NCI-H2227 treated with DMSO at 0.1 percent for 48 hours (cell line): ENCODE data around the gene KLHL18.
"Not testable (repeated sequence)": the region's sequence is repeated elsewhere in the genome, so short reads cannot be mapped to it uniquely, and the experiment has no call there.

ENCODE experiments used
- DNase-seq: peaks from one replicate; lab custom pipeline; 2025; lab: John Stamatoyannopoulos, UW

KLHL18 gene

GRCh38 chr3:47365213-47366153 is 82.7 kb downstream of the KLHL18 start:
- no peak for DNase-seq

DNA sequence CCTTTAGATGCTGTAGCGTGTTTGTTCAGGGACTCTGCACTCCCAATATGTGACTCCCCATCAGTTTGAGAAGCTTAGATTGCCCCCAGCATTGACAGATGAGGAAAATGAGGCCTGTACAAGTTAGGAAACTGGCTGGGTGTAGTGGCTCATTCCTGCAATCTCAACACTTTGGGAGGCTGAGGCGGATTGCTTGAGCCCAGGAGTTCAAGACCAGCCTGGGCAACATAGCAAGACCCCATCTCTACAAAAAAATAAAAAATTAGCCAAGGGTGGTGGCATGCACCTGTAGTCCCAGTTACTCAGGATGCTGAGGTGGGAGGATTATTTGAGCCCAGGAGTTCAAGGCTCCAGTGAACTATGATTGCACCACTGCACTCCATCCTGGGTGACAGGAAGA is 84.1 kb downstream of the KLHL18 start:
- DNase-seq, result no peak

DNA sequence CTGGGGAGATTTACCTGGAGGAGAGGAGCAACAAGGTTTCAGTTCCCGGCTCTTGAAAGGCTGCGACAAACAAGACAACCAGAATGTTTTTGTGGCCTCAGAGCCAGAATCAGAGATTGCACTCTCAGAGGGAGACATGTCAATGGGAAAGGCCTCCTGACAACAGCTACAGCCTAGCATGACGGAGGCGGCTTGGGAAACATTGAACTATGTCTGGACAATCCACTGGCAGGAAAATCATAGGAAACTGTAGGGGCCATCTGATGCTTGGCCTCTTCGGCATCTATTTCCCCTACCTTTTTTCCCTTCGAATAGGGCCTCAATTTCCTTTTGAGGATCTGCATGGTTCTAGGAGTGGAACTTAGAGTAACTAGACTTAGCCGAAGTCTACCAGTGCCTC is 84.9 kb downstream of the KLHL18 start:
- DNase-seq, result no peak

DNA sequence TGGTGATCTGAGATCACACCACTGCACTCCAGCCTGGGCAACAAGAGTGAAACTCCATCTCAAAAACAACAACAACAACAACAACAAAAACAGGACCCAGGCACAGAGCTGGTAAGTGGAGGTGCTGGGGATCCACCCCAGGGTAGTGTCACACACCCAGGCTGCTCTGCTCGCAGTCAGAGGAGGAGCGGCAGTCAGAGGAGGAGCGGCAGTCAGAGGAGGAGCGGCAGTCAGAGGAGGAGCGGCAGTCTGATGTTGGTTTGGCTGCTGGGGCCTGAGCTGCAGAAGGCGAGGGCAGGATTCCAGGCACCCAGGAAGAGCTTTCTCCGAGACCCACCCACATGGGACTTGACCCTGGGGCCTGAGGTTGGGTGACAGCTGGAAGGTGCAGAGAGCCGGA is 87.3 kb downstream of the KLHL18 start:
- not testable (repeated sequence) for DNase-seq

GRCh38 chr3:47370887-47371697 is 88.3 kb downstream of the KLHL18 start:
- no peak for DNase-seq

- no peak for DNase-seq
These were observed 91.8 kb downstream of the KLHL18 start for GRCh38 chr3:47374587-47374986.

DNA sequence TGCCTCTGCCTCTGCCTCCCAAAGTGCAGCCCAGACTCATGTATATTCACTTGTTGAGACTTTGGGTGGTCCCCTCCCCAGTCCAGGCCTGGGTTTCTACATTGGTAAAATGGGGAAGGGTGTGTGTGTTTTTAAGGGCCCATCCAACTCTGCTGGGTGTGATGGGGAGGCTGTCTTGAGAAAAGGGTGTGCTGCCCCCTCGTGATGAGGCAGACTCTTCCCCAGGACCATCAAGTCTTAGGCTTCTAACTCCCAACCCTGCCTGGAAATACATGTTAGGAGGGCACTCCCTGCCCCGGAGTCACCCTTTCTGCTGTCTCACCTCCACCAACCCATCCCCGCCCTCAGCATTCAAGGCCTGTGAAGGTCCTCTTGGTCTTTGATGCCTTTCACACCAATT is 93.6 kb downstream of the KLHL18 start:
- no peak for DNase-seq

DNA sequence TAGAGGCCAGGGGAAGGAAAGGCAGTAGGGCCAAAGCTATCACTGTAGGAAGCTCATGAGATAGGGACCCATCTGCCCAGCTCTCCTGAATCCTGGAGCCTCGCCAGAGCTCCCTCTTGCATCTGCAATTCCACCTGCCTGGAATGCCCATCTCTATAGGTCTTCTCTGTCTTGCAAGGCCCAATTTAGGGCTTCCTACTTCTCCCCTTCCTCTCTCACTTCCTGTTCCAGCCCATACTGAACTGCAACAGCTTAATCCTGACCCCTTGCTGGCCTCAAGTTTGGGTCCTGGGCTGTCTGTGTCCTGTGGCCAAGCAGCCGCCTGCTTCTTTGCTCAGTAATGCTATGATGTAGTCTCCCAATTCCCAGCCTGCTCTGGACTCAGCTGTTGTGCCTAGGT is 94.4 kb downstream of the KLHL18 start:
- no peak for DNase-seq

DNA sequence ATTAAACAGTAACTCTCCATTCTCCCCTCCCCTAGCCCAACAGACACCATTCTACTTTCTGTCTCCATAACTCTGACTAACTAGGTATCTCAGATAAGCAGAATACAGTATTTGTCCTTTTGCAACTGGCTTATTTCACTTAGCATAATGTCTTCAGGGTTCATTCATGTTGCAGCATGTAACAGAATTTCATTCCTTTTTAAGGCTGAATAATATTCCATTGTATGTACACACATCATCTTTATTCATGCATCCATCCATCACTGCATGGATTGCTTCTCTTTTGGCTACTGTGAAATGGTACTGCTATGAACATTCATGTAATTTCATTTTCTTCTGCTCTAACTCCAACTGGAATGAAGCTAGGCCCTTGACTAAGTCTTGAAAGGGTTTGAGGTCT is 96.1 kb downstream of the KLHL18 start:
- no peak for DNase-seq

- no peak for DNase-seq
These were observed 96.7 kb downstream of the KLHL18 start for GRCh38 chr3:47379411-47379899.

GRCh38 chr3:47380026-47380600 is 97.4 kb downstream of the KLHL18 start:
- no peak for DNase-seq

DNA sequence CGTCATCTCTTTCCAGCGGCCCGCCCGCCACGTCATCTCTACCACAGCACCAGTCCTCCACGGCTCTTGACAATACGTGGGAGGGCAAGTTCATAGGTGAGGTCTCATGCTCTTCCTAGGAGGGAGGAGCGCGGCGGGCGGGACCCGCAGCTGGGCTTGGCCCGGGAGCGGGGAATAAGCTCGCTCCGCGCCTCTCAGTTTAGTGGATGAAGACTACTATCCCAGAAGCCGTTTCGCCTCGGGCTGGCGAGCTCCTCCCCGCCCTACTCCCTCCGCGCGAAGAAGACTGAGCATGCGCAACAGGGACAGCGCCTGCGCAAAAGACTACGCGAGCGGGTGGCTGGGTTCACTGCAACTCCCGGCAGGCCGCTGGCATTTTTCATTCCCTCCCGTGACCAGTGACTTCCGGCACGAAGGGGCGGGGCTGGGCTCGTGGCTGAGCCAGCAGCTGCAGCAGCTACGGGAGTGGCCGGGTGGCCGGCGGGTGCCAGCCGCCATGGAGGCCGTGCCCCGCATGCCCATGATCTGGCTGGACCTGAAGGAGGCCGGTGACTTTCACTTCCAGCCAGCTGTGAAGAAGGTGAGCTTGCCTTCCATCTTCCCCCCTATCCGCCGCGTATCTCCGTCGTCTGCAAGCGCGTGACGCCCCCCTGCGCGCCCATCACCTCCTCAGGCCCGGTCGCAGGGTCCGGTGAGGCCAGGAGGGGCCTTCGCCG is 98.0 kb downstream of the KLHL18 start, which contains the start of gene PTPN23:
PTPN23 (plus strand) TSS at position 421 of the 716 bp plus-strand sequence; CDS start at position 497, 76 bp downstream.
- DNase-seq, result peak; percentile 97

DNA sequence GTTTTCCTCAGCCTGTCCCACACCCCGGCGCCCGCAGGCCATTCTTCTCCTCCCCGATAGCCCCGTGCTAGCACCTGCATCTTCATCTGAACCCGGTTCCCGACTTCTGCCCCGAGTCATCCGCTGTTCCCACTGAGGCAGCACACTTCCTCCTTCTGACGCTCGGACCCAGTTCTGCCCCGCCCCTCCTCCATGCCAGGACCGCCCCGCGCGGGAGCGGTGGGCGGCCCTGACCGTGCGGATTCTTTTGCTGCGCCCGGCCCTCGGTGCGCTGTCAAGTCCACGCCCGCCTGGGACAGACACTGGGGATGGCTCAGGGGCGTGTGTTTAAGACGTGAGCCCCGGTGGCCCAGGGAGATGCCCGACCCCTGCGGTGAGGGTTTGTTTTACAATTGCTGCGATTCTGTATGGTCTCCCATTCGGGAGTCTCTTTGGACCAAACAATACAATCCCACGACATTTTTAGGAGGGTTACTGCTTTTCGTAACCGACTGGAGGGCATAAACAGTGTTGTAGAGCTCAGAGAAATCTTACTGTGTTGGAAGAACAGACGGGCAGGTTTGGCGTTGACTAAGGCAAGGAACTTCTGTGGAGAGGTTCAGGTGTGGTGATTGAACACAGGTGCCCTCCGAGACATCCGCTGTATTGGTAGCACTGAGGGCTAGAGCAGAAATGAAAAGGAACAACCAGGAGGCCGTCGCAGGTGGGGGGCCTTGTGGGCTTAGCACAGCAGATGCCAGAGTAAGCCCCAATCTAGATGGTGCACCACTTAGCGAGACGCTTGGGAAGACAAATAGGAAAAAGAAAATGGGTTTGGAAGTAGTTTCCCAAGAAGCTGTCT is 98.8 kb downstream of the KLHL18 start:
- DNase-seq, result peak; percentile 71

GRCh38 chr3:47384425-47384824 is 101.7 kb downstream of the KLHL18 start:
- DNase-seq, result no peak

GRCh38 chr3:47385007-47385406 is 102.3 kb downstream of the KLHL18 start:
- DNase-seq, result no peak

GRCh38 chr3:47385796-47386195 is 103.1 kb downstream of the KLHL18 start:
- no peak for DNase-seq

DNA sequence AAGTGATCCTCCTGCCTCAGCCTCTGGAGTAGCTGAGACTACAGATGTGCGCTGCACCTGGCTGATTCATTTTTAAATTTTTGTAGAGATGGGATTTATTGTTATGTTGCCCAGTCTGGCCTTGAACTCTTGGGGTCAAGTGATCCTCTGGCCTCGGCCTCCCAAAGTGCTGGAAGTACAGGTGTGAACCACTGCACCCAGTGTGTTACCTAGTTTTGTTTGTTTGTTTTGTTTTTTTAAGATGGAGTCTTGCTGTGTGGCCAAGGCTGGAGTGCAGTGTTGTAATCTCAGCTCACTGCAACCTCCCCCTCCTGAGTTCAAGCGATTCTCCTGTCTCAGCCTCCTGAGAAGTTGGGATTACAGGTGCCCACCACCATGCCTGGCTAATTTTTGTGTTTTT is 110.2 kb downstream of the KLHL18 start:
- no peak for DNase-seq

DNA sequence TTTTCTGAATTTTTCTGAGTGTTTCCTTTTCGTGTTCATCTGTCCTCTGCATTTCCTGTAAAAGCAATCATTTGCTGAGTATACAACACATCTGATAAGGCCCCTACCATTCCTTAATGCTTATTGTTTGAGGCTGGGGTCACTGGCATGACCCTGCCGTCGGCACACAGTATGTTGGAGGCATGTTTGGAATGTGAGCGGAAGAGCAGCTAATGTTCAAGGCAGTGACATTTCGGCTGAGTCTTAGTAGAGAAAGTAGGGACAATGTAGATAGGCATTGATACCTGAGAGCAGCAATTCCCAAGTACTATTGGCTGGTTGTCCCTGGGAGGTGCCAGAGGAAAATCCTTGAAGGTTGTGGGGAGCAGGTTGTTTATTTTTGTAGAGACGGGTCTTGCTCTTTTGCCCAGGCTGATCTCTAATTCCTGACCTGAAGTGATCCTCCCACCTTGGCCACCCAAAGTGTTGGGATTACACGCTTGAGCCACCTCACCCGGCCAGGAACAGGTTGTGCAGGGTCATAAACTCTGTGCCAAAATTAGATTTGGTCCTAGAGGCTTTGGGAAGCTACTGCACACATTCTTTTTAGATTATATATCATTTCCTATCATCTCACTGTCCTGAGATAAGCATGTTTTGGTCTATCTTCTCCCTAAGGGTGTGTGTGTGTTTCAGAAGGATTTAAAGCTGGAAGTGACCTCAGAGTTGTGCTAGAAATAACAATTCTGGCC is 111.6 kb downstream of the KLHL18 start:
- no peak for DNase-seq

GRCh38 chr3:47394881-47395280 is 112.1 kb downstream of the KLHL18 start:
- no peak for DNase-seq
